Peyer's patch (tissue), 4 donors: ENCODE measurements around the gene DLX6.

ENCODE experiments used
- CTCF ChIP-seq, 6 experiments: fragments of 450-650 bp in 4 of 6; fragments of 200-600 bp in 2 of 6; sonication (generic) in 1 of 6; IDR thresholded peaks; one replicate each; pipeline ENCODE4 v1.5.1; 2017 to 2019; ENCODE audit warnings: antibody characterized with exemption in 6 of 6, mild to moderate bottlenecking in 3 of 6, moderate library complexity in 1 of 6
- POLR2A ChIP-seq, 2 donors: fragments of 450-650 bp; IDR thresholded peaks; one replicate each; pipeline ENCODE4 v1.5.1; 2017; ENCODE audit warnings: antibody characterized with exemption in 2 of 2, mild to moderate bottlenecking in 2 of 2, moderate library complexity in 2 of 2

- TF ChIP-seq POLR2A (IDR thresholded peaks at IDR 0.05) (no peak), CTCF (IDR thresholded peaks at IDR 0.05) (no peak)
Measured at GRCh38 chr7:97022491-97023306, 17.3 kb downstream of the DLX6 start.
